Erythroblast (primary cell): ENCODE data around the gene JARID2.

ENCODE experiments used
- GATA1 ChIP-seq: IDR thresholded peaks from 2 replicates; pipeline ENCODE4 v1.6.1; 2011; ENCODE audit warnings: low read depth, mild to moderate bottlenecking, control low read depth, low read length, moderate library complexity
- POLR2A ChIP-seq: IDR thresholded peaks from 2 replicates; pipeline ENCODE4 v1.6.1; 2011; ENCODE audit warnings: mild to moderate bottlenecking, low read length

DNA sequence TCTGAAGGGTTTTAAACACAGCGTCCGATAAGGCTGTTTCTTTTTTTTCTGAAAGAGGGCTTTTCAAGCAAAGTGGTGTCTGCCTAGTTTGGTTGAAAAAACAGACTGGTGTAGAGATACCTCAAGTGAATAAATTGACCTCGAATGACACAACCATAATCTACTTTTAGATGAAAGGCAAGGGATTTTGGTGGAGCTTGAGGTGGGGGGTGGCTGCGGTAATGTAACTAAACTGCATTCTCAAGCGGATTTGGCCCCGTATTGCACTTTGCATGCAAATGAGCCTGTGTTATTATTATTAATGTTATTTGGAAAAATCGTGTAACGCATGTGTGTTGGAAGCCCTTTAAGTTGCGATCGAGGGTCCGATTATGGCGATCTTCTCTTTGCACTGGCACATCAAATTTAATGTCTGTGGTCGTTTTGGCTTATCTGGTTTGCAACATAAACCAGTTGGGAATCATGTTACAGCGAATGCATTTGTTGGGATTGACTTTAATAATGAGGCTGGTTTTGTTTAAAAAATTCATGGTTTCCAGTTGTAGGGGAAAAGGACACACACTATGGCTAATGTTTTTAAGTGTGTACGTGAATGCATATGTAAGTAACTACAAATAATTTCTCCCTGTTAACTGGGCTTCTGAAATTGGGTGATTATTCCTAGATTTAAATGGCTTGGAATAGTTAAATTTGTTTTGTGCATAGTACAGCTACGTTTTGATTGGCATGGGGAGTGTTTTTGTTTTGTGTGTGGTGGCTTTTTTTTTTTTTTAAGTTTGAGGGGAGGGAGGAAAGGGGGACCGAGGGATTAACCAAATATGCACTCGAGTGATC, 1.0 kb downstream of the JARID2 start:
- TF ChIP-seq POLR2A = no peak
- TF ChIP-seq GATA1 = no peak
